AML-193 (cell line): ENCODE measurements around the gene BAIAP2.

Source experiments
- DNase-seq, 2 experiments: peaks; one replicate each; lab custom pipeline; 2025; lab: John Stamatoyannopoulos, UW

BAIAP2 gene

DNA sequence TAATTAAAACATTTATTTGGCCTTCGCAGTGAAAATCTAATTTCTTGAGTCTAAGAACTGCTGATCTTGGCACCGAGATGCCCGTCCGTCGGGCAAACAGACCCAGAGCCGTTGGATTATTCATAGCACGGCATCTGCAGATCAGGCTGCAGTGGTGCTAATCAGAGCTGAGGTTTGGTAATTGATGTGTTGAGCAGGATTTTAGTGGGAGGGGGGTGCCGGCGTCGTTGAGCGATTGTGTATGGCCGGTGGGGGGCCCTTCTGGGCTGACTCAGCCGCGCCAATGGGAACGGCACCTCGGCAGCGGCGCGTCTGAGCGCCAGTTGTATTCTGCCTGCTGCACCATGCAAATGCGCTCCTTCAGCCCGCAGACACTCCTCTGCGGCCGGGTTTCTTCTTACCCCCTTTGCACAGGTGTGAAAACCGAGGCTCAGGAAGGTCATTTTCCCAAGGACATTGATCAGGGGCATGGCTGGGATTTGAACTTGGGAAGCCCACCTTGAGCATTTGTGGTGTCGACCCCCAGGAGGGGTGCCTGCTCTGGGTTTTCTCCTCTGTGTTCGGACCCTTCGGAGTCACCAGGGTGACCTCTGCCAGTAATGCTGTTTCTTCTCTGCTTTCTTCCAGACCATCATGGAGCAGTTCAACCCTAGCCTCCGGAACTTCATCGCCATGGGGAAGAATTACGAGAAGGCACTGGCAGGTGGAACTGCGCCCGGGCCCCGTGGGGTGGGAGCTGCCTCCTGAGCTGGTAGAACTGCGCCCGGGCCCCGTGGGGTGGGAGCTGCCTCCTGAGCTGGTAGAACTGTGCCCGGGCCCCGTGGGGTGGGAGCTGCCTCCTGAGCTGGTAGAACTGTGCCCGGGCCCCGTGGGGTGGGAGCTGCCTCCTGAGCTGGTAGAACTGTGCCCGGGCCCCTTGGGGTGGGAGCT lies 18.4 kb downstream of the BAIAP2 start:
- DNase-seq: no peak

DNA sequence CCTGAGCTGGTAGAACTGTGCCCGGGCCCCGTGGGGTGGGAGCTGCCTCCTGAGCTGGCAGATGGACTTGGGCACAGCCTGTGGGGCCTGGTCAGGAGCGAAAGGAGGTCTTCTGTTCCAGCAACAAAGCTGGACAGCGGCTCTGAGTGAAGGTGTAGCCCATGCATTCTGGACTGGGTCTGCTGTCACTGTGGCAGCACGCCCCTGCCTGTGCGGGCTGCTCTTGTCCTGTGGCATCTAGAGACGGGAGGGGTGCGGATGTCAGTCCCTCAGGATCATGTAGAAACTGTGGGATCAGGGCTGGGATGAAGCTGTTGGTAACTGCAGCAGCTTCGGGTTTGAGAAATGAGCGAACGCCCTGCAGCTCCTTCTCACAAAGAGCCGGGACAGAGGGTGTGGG lies 19.4 kb downstream of the BAIAP2 start:
- DNase-seq: no peak

DNA sequence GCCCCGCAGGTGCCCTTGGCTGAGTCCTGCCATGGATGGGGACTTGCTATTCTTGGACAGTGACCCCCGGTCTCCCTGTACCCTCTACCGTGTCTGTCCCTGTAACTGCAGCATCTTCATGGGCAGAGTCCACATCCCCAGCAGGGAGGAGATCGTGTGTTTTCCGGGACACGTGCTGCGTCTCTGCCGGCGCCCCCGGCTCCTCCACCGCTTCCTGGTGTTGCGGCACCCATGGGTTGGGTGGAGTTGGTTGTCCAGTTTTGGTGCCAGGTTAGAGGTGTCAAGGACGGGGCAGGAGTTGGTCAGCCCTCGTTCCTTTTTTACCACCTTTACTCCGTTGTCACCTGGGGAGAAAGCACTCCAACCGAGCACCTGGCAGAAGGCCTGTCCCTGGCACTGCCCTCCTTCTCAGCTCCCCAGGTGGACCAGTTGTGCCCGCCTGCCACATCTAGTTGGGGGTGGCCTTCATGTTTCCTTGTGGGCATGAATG lies 20.0 kb downstream of the BAIAP2 start:
- DNase-seq: no peak

DNA sequence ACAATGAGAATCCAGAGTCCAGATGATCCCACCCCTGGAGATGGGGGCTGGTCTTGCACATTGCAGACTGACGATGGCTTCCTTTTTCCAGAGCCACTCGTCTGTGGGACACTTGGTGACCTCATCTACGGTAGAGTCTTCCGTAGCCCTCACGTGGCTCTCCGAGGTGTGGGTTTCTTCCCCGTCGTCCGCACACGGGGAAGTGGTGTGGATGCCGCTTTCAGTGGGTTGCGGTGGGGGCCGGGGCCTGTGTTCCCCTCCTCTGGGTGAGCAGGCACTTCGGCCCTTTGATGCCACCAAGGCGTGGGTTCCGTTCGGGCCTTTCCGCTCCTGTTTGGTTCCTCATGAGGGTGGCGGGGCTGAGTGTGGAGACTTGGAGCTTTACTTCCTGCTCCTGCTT lies 21.4 kb downstream of the BAIAP2 start:
- DNase-seq: no peak

DNA sequence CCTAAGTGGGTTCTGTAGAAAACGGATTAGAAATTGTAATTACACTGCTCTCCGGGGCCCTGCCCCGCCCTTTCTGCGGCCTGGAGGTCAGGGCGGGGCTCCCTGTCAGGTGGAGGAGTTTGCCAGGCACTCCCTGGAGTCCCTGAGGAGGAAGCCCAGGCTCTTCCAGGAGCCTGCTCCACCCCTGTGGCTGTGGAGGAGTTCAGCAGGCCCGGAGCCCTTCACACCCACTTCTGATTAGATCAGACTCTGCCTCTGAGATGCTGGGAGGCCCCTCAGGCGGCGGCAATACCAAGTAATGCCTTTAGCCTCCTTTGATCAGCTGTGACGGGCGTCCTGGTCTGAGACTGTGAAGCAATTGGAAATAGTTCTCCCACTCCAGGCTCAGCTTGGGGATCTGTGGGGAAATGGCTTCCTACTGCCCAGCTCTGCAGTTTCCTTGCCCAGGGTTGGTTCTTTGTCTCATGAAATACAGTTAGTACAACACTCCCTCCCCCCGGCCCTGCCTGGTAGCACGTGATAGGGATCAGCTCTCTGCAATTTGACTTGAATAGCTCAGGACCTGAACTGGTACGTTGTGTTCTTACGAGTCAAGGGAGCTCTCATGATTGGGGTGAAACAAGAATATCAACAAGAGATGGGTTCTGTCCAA lies 22.3 kb downstream of the BAIAP2 start:
- DNase-seq: no peak

DNA sequence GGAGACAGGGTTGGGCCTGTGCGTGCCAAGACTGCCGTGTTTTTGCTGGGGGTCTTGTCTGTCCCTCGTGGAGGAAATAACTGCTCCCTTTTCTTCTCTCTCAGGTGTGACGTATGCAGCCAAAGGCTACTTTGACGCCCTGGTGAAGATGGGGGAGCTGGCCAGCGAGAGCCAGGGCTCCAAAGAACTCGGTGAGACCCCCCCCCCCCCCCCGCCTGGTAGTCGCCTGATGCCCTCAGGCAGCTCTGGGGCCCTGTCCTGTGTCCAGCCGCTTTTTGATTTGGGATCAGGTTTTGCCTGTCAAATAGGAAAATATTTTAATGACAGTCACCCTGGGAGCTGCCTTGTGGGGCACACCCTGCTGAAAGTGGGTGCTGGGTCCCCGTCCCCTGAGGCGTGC lies 22.8 kb downstream of the BAIAP2 start:
- DNase-seq: no peak

DNA sequence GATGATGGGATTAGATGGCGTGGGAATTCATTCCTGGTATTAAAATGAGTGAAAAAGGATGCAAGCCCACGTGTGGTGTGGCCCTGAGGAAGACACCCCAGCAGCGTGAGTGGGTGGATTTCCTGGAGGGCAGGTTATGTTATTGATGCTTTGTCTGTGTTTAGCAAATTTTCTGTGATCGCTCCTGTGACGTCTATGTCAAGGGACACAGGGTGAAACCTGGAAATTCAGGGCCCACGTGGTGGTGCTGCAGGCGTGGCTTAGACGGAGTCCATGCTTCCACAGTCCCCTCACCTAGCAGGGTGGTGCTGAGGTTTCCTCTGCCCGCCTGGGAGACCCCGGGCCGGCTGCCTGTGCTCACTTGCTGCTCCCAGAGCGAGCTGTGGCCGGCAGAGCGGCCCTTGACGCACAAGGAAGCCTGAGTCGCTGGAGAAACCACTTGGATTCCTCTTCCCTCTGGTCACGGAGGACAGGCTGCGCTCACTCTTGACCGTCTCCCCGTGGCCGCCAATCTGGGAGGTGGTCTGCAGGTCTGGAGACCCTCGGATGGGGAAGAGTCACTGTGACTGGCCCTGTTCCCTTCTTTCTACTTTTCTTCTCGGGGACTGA lies 23.4 kb downstream of the BAIAP2 start:
- DNase-seq: no peak

DNA sequence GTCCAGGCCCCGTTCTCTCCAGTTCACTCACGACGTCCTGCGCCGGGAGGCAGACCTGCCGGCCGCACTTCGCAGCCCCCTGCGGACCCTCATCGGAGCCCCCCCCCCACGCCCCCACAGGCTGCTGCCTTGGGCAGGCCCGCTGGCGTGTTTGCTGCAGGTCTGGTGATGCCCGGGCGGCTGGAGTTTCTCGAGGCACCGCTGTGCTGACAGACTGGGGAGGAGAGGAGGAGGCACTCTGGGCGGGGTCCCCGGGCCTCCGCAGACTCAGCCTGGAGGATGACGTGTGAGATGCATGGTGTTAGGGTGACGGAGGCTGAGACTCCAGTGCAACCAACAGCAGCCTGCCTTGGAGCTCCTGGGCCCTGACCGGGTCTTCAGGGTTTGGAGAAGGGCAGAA lies 24.1 kb downstream of the BAIAP2 start:
- DNase-seq: no peak

DNA sequence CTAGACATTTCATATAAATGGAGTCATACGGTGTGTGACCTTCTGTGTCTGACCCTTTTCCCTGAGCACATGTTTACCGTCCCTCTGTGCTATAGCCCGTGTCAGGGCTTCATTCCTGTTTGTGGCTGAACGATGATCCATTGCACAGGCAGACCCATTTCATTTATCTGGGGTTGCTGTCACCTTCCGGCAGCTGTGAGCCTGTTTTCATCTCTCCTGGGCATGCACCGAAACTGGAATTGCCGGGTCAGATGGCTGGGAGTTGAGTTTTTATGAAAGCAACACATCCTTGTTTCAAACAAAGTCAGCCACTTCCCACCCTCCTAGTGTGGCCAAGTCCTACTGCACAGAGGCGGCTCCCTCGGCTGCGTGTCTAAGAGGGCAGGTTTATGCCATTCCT lies 25.5 kb downstream of the BAIAP2 start:
- no peak for DNase-seq

DNA sequence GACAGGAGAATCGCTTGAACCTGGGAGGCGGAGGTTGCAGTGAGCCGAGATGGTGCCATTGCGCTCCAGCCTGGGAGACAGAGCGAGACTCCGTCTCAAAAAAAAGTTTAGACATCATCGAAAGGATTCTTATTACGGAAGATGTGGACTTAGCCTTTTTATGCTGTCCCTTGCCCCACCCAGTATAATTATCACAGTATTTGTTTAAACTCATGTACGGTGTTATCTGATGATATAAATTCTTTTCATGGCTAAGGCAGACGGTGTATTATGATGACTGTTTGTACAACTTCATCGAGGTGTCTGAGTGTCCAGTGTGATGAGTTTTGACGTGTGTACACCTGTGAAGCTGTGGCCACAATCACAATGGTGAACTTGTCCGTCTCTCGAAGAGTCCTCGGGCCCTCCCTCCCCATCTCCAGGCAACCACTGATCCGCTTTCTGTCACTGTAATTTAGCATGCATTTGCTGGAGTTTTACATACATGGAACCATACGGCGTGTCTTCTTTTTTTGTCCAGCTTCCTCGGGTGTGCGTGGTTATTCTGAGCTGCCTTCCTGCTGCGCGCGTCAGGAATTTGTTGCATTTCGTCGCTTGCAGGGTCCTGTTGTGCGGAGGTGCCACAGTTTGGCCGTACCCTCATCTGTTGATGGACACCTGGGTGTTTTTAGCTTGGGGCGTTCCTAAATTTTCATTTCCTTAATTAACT lies 26.2 kb downstream of the BAIAP2 start:
- no peak for DNase-seq

DNA sequence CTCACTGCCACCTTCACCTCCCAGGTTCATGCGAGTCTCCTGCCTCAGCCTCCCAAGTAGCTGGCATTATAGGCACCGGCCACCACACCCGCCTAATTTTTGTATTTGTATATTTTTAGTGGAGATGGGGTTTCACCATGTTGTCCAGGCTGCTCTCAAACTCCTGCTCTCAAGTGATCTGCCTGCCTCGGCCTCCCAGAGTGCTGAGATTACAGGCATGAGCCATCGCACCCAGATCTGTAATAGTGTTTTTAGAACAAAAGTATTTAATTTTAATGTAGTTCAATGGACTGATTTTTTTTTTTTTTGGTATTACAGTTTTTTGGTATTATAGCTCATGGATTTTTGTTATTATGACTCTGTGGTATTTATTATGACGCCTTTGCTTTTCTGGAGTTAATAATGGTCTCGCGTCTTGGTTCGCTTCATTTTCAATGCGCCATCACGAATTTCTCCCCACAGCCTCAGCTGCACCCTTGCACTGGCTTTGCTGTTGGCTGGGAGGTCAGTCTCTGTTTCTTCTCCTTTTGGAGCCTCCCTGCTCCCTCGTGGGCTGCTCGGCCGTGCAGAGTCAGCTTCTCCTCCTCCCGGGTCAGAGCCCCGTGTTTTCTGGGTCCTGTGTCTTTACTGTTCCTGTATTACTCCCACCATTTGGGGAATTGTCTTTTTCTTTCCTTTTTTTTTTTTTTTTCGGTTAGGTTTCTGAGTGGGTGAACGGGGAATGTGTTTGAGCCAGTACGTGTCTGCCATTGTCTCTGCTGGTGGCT lies 27.2 kb downstream of the BAIAP2 start:
- DNase-seq: no peak

DNA sequence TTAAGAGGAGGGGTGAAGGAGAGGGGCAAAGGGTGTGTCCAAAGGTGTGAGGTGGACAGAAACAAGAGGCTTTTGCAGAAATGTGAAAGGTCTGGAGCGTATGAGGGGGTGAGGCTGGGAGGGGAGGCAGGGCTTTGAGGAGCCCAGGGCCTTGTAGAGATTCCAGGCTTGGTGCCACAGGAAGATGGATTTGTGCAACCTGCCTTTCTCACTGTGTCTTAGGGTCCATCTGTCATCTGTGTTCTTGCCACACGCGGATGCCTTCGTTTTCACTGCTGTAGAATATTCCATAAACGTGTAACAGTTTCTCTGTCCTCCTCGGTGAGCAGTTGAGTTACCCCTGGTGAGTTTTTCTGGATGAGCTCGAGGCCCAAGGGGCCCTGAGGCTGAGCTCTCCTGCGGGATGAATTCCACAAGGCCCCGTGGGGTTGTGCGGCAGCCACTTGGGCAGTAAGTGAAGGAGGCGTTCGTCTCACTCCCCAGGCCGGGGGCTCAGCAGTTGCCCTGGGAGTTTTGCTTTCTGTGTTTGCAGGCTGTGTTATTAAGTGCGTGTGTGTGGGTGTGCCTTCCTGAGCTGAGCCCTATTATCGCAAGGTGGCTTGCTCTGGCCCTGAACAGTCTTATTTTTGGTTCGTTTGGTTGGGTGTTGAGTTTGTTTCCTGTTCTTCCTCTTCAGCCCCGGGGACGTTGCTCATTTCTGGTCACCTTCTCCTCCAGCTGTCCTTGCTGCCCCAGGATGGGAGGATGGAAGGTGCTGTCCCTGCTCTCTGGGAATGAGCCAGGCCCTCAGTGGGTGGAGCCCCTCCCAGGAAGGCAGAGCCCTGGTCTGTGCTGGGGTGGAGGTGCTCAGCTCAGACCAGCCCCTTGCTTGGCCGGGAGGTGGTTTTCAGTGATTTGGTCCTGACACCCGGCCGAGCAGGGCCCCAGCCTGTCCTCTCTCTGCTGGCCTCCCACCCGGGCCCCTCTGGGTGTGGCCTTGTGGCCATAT lies 28.4 kb downstream of the BAIAP2 start:
- DNase-seq: no peak

DNA sequence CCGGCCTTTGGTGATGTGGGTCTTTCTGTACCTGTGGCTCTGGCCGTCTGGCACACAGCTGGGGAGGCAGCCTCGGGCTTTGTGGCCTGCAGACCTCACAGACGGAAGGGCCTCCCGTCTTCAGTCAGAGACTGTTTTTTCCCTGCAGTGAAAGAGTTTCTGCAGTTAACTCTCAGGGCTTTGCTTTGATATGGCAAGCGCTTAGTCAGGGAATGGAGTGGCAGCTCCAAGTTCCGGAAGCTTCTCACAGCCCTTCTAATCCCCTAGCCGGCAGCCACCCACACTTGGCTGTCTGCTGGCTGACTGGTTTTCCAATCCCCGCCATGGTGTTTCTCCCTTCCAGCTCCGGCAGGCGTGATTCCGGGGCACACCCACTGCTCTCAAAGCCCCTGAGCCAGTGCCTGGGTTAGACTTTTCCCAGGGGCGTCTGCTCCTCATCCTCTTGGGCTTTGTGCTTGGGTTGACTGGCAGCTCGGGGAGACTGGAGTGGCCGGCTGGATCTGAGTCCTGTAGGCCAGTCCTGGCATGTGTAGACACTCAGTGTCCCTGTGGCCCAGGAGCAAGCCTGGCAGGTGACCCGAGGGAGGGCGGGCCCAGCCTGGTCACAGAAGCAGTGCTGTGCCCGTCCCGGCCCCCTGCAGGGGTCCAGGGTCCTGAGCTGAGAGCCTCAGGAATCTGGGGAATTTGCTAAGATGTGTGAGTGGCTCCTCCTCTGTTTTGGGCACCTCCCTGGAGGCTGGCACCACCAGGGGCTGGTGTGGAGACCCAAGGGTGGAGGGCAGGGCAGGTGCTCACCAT lies 29.9 kb downstream of the BAIAP2 start:
- DNase-seq: no peak

DNA sequence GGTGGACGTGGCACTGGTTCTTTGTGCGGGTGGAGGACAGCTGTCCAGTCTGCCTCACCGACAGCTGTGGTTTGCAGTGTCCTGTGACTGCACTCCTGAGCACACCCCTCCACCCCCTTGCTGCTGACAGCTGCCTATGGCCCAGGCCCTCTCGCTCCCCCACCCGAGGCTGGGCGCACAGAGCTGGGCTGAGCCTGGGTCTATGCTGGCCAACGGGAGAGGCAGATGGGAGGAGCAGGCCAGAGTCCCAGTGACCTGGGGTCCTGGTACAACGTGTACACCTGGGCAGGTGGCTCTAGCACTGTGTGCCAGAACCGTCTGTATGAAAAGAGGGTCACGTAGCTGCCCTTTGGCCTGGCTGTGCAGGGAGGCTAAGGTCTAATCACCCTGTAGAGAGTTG lies 30.5 kb downstream of the BAIAP2 start:
- no peak for DNase-seq

DNA sequence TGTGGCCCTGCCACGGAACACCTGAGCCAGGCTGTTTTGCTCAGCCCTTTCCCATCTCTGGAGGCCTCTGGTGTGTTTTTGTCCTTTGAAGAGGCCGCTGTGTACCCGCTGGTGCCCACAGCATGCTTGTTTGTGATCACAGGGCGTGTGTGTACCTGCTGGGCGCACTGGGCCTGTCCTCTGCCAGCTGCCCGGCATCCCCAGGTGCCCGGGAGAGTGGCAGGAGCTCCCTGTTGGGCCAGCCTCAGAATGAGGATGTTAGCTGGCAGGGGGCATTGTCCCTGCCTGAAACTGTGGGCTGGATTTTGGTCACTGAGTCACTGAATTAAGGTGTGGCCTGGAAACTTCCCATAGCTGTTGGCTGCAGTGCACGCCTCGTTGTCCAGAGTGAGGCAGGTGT lies 31.1 kb downstream of the BAIAP2 start:
- no peak for DNase-seq

DNA sequence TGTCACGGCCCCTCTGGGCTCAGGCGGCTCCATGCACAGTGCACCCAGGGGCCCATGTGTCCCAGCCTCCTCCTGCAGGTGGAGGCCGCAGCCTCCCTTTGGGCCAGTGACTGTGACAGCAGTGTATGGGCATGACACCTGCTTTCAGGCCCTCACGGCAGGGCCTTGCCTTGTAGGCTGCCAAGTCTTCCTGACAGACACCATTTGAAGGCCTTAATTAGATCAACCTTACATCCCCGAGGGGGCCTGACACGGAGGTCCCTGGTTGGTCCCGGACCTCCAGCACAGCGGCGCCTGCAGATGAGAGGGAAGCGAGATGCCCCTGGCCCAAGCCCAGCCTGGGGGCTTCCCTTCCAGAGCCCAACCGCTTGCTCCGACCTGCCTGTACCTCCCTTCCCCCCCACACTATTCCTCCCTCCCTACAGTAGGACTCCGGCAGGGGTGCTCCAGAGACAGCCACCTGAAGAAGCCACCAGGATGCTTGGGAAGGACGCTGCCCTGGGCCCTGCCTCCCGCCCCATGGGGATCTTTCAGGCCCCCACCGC lies 31.9 kb downstream of the BAIAP2 start:
- no peak for DNase-seq

DNA sequence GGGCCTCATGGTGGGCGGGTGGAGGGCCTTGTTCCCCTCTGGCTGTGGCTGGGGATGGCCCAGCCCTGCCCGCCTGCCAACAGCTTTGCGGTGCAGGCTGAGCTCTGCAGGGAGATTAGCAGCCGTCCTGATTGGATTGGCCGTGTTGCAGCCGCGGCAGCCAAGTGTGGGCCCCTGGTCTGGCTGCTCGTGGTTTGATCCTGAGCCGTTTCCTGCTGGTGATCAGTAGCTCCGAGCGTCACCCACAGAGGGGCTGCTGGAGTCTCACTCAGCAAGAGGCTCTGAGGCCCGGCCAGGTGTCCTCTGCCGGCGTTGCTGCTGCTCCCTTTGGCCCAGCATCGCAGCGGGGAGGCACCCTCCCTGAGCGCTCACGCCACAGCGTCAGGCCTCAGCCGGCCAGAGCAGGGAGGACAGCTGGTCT lies 32.5 kb downstream of the BAIAP2 start:
- no peak for DNase-seq

DNA sequence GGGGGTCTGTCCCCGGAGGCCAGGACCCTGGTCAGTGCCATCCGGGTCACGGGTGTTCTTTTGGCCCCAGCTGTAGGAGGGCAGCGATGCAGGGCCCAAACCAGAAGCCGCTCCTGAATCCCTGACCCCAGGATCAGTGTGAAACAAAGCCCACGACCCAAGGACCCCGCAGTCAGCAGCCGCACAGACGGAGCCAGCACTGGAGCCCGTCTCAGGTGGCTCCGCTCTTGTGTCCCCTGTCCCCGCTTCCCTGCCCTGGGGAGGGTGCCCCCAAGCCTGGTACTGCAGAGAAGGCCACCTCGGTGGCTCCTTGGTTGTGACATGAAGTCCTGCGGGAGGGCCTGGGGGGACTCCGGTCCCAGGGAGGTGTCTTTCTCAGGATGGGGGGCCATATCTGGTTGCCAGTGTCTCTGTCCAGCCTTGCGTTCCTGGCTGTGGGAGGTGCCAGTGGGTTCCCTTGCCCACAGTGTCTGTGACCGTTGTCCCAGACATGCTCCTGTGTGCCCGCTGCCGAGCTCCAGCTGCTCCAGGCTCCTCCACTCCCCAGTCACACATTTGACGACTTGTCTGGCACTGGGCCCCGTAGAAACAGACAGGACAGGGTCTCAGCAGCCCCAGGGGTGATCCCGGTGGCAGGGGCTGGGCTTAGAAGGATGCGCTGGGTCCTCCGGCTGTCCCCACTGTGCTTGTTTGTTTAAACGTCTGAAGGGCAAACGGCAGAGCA lies 33.6 kb downstream of the BAIAP2 start:
- DNase-seq: no peak
